NB4 (cell line): ENCODE measurements around the gene ASB12.

ENCODE experiments used
- MYC ChIP-seq: IDR thresholded peaks from 2 replicates; pipeline ENCODE4 v1.6.1; 2011; ENCODE audit warnings: low read depth, low read length
- TF ChIP-seq, protein P1 (sequence below): IDR thresholded peaks from one replicate; pipeline ENCODE4 v1.5.1; 2012; ENCODE audit warnings: low read depth, low read length

- TF ChIP-seq, protein P1, sequence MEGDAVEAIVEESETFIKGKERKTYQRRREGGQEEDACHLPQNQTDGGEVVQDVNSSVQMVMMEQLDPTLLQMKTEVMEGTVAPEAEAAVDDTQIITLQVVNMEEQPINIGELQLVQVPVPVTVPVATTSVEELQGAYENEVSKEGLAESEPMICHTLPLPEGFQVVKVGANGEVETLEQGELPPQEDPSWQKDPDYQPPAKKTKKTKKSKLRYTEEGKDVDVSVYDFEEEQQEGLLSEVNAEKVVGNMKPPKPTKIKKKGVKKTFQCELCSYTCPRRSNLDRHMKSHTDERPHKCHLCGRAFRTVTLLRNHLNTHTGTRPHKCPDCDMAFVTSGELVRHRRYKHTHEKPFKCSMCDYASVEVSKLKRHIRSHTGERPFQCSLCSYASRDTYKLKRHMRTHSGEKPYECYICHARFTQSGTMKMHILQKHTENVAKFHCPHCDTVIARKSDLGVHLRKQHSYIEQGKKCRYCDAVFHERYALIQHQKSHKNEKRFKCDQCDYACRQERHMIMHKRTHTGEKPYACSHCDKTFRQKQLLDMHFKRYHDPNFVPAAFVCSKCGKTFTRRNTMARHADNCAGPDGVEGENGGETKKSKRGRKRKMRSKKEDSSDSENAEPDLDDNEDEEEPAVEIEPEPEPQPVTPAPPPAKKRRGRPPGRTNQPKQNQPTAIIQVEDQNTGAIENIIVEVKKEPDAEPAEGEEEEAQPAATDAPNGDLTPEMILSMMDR: no peak
- no peak for TF ChIP-seq MYC
These were observed 48.2 kb downstream of the ASB12 start for GRCh38 chrX:64182208-64182607.
